HepG2 (cell line): ENCODE data around the gene PRRT2. TPM values are rescaled to one million over a fixed set of nuclear protein-coding genes. Genes with fewer than 3 reads are reported as not detected.

Experiments
- ATAC-seq: fragments of 200-7000 bp; cut with Tn5 transposase; 3 replicates; pipeline ENCODE4 v1.9.1; 2020; ENCODE audit warnings: mild to moderate bottlenecking, moderate library complexity
- BruUV-seq: library from RNA; stranded (reverse); fragments of 400-500 nt; replicated peaks from 2 replicates; lab custom pipeline; 2021; lab: Mats Ljungman, UMichigan
- CTCF ChIA-PET: fragments of 300-600 bp; formaldehyde crosslinking; extraction: SDS; loops from one replicate; lab custom pipeline; 2021; ENCODE audit warnings: low total read pairs, inconsistent platforms, low intra/inter-chr PET ratio; lab: Yijun Ruan, JAX
- POLR2A ChIA-PET: fragments of 350-600 bp; sonication (Branson Sonifier 250); formaldehyde crosslinking; loops from one replicate; lab custom pipeline; 2020; ENCODE audit warnings: antibody characterized with exemption, inconsistent platforms; lab: Yijun Ruan, JAX
- DNase-seq: peaks from one replicate; pipeline ENCODE4 v3.0.0-alpha.2; 2015; ENCODE audit warnings: low spot score
- FAIRE-seq: peaks from 3 replicates; lab custom pipeline; 2011; peaks lifted over from hg19 to GRCh38; lab: Jason Lieb, UNC
- H2AFZ ChIP-seq: one replicate; pipeline ENCODE4 v1.6.1; 2011; ENCODE audit warnings: low read length, inconsistent platforms
- H3K27ac ChIP-seq: fragments of 300-600 bp; 3 replicates; pipeline ENCODE4 v1.8.0; 2011; ENCODE audit warnings: mixed run types, mild to moderate bottlenecking, mixed read lengths, low read length, inconsistent platforms; ENCODE audit not compliant: insufficient read depth; ENCODE audit errors: extremely low read length
- H3K27me3 ChIP-seq, 2 experiments: fragments of 200-600 bp in 1 of 2; 2 replicates in 1 of 2; 3 replicates in 1 of 2; pipeline versions ENCODE4 v1.6.0 to v1.8.0; 2011; ENCODE audit warnings: low read length in 2 of 2, mild to moderate bottlenecking in 2 of 2, moderate library complexity in 2 of 2, inconsistent platforms in 1 of 2; ENCODE audit not compliant: insufficient read depth in 2 of 2, control insufficient read depth in 1 of 2
- H3K36me3 ChIP-seq, 2 experiments: fragments of 200-600 bp in 1 of 2; replicated peaks in 1 of 2; 2 replicates in 1 of 2; 3 replicates in 1 of 2; pipeline versions ENCODE4 v1.5.1 to v1.8.0; 2011; ENCODE audit warnings: low read length in 2 of 2, inconsistent platforms in 1 of 2; ENCODE audit not compliant: insufficient read depth in 2 of 2, control insufficient read depth in 1 of 2
- H3K4me1 ChIP-seq: 2 replicates; pipeline ENCODE4 v1.5.1; 2012; ENCODE audit warnings: low read length, inconsistent platforms; ENCODE audit not compliant: insufficient read depth
- H3K4me2 ChIP-seq: 2 replicates; pipeline ENCODE4 v1.6.0; 2011; ENCODE audit warnings: low read depth, low read length, inconsistent platforms
- H3K4me3 ChIP-seq, 3 experiments: fragments of 200-600 bp in 1 of 3; sonication (generic), shearing (Covaris generic) in 1 of 3; replicated peaks in 1 of 3; 2 replicates each; pipeline ENCODE4 v1.5.1; 2011 to 2016; ENCODE audit warnings: low read length in 3 of 3, inconsistent platforms in 2 of 3, low read depth in 2 of 3, mild to moderate bottlenecking in 2 of 3, control low read depth in 1 of 3, mixed read lengths in 1 of 3; ENCODE audit not compliant: insufficient read depth in 1 of 3
- H3K79me2 ChIP-seq: one replicate; pipeline ENCODE4 v1.6.1; 2011; ENCODE audit warnings: low read length, inconsistent platforms; ENCODE audit not compliant: insufficient read depth
- H3K9ac ChIP-seq: 2 replicates; pipeline ENCODE4 v1.6.0; 2011; ENCODE audit warnings: mild to moderate bottlenecking, low read depth, low read length, inconsistent platforms; ENCODE audit not compliant: insufficient read depth
- H3K9me3 ChIP-seq: 2 replicates; pipeline ENCODE4 v1.5.1; 2012; ENCODE audit warnings: mild to moderate bottlenecking, low read length
- H4K20me1 ChIP-seq: 2 replicates; pipeline ENCODE4 v1.6.0; 2011; ENCODE audit warnings: inconsistent platforms, mild to moderate bottlenecking, low read length, moderate library complexity; ENCODE audit not compliant: insufficient read depth
- EED ChIP-seq: sonication (generic); formaldehyde crosslinking; IDR thresholded peaks from 2 replicates; pipeline ENCODE4 v1.5.0; 2020; ENCODE audit warnings: mild to moderate bottlenecking, missing genetic modification reagents
- FOXM1 ChIP-seq: sonication (generic); formaldehyde crosslinking; IDR thresholded peaks from 2 replicates; pipeline ENCODE4 v1.5.0; 2020; ENCODE audit warnings: missing genetic modification reagents
- MTF2 ChIP-seq: sonication (generic); formaldehyde crosslinking; IDR thresholded peaks from 2 replicates; pipeline ENCODE4 v1.5.0; 2020; ENCODE audit warnings: missing genetic modification reagents, borderline replicate concordance
- POLR2A ChIP-seq, 2 experiments: IDR thresholded peaks; 2 replicates each; pipeline ENCODE4 v1.6.1; 2011; ENCODE audit warnings: low read depth in 2 of 2, low read length in 2 of 2, mild to moderate bottlenecking in 1 of 2, moderate library complexity in 1 of 2; ENCODE audit not compliant: insufficient read depth in 1 of 2
- SALL2 ChIP-seq: sonication (generic); formaldehyde crosslinking; IDR thresholded peaks from 2 replicates; pipeline ENCODE4 v1.8.1; 2023; ENCODE audit warnings: mild to moderate bottlenecking, missing genetic modification reagents, inconsistent platforms
- SMAD3 ChIP-seq: sonication (generic); formaldehyde crosslinking; IDR thresholded peaks from 2 replicates; pipeline ENCODE4 v1.4.0; 2020; ENCODE audit warnings: missing genetic modification reagents
- ZNF256 ChIP-seq: sonication (generic); formaldehyde crosslinking; conservative IDR thresholded peaks from 2 replicates; pipeline ENCODE4 v1.4.0; 2020; ENCODE audit warnings: missing genetic modification reagents
- ZNF335 ChIP-seq: sonication (generic); formaldehyde crosslinking; IDR thresholded peaks from 2 replicates; pipeline ENCODE4 v1.4.0; 2020; ENCODE audit warnings: missing genetic modification reagents
- WGBS: methylation state at CpG from one replicate; pipeline ENCODE4 v1.1.6; 2017; ENCODE audit warnings: low lambda C conversion rate; 5-methylcytosine and 5-hydroxymethylcytosine counted together
- in situ Hi-C: cut with HindIII; loops from 2 replicates; pipeline ENCODE4 v1.10.0; 2017; ENCODE audit warnings: low pct_unique_long_range_greater_than_20kb; ENCODE audit not compliant: extremely low pct_ligation_motif_present
- intact Hi-C: fragments of 100-400 bp; cut with micrococcal nuclease; formaldehyde crosslinking; loops from one replicate; pipeline ENCODE4 v1.10.0; 2022; ENCODE audit not compliant: unreplicated experiment
- polyA plus RNA-seq, 8 experiments: library from polyadenylated mRNA; depleted of rRNA in 3 of 8; stranded (reverse) in 7 of 8; unstranded in 1 of 8; fragments of >200 nt; fragmentation: Illumina TruSeq in 4 of 8; extraction: Trizol in 4 of 8; gene quantifications; 2 replicates each; pipeline versions ENCODE4 v1.2.1 to v1.2.3, GENCODE V29; 2011 to 2016; ENCODE audit warnings: low read depth in 4 of 8, missing spikeins in 1 of 8, mixed read lengths in 1 of 8; ENCODE audit not compliant: insufficient read depth in 1 of 8
- total RNA-seq, 5 experiments: library from RNA; depleted of rRNA; stranded (reverse); fragments of >200 nt; fragmentation: Illumina TruSeq; extraction: Trizol; gene quantifications; 2 replicates each; pipeline ENCODE4 v1.2.3, GENCODE V29; 2016; ENCODE audit warnings: low read depth in 1 of 5
- TF ChIP-seq, protein P1 (sequence below): sonication (generic); formaldehyde crosslinking; IDR thresholded peaks from 2 replicates; pipeline ENCODE4 v1.4.0; 2020; ENCODE audit warnings: mild to moderate bottlenecking, missing genetic modification reagents, borderline replicate concordance
- TF ChIP-seq, protein P2 (sequence below): sonication (generic); formaldehyde crosslinking; IDR thresholded peaks from 2 replicates; pipeline ENCODE4 v1.4.0; 2020; ENCODE audit warnings: low read depth, mild to moderate bottlenecking, missing genetic modification reagents

The PRRT2 gene
- total and polyA plus RNA-seq, 2 of the 13 experiments (the other 11 are each of a cell fraction or from before 2014, with no cell fraction given) = 0.51 to 1.1 TPM

DNA sequence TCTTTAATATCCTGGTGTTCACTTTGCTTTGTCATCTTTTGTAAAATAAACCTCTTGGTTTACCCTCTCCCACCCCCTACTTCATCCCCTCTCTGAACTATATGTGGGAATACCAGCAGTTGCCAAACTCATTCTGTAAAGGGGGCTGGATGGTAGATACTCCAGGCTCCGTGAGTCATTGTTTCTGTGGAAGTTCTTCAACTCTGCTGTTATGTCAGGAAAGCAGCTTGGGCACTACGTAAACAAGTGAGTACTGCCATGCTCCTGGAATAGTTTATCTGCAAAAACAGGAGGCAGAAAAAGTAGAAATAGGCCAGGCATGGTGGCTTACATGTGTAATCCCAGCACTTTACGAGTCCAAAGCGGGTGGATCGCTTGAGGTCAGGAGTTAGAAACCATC, 25.8 kb downstream of the PRRT2 start:
- ATAC-seq = no peak
- H3K27ac ChIP-seq = no peak overlapping the region
- BruUV-seq = no TSS peak
- no peak overlapping the region for H3K9ac ChIP-seq
- intact Hi-C loops = no loop called here
- DNase-seq = no peak
- no peaks in the 10 kb centered on the region for H3K9me3 ChIP-seq
- in situ Hi-C loops = no loop called here
- CTCF ChIA-PET = no interaction called here
- H3K4me1 ChIP-seq = no peaks in the 10 kb centered on the region
- no peak overlapping the region for H3K4me2 ChIP-seq
- H3K36me3 ChIP-seq = peaks cover 5 to 13% of the 10 kb centered on the region in 2 experiments; a peak in 4 of 5 replicates
- POLR2A ChIA-PET = interaction anchor here (1.3 to 2.0 kb wide), 2 partner anchors 8 to 13 kb away, joined by 3 to 7 read pairs; no protein-coding TSS in a partner anchor
- H2AFZ ChIP-seq = no peak overlapping the region
- no peaks in the 10 kb centered on the region for H3K27me3 ChIP-seq
- WGBS = 98% methylated on average over 5 of the region's 5 CpGs
- TF ChIP-seq ZNF335 (no peak), FOXM1 (CRISPR knock-in tag) (no peak), POLR2A (IDR thresholded peaks at IDR 0.05; ENCODE audit: insufficient read depth in 1 of 2, low read depth in 2 of 2, low read length in 2 of 2) (no peak), SMAD3 (CRISPR knock-in tag) (no peak), EED (no peak), MTF2 (CRISPR knock-in tag) (no peak), ZNF256 (CRISPR knock-in tag) (no peak), SALL2 (no peak)
- TF ChIP-seq, protein P1, sequence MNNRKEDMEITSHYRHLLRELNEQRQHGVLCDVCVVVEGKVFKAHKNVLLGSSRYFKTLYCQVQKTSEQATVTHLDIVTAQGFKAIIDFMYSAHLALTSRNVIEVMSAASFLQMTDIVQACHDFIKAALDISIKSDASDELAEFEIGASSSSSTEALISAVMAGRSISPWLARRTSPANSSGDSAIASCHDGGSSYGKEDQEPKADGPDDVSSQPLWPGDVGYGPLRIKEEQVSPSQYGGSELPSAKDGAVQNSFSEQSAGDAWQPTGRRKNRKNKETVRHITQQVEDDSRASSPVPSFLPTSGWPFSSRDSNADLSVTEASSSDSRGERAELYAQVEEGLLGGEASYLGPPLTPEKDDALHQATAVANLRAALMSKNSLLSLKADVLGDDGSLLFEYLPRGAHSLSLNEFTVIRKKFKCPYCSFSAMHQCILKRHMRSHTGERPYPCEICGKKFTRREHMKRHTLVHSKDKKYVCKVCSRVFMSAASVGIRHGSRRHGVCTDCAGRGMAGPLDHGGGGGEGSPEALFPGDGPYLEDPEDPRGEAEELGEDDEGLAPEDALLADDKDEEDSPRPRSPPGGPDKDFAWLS (CRISPR knock-in tag) = no peak
- TF ChIP-seq, protein P2, sequence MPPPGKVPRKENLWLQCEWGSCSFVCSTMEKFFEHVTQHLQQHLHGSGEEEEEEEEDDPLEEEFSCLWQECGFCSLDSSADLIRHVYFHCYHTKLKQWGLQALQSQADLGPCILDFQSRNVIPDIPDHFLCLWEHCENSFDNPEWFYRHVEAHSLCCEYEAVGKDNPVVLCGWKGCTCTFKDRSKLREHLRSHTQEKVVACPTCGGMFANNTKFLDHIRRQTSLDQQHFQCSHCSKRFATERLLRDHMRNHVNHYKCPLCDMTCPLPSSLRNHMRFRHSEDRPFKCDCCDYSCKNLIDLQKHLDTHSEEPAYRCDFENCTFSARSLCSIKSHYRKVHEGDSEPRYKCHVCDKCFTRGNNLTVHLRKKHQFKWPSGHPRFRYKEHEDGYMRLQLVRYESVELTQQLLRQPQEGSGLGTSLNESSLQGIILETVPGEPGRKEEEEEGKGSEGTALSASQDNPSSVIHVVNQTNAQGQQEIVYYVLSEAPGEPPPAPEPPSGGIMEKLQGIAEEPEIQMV = no peak
- no peak overlapping the region for H3K4me3 ChIP-seq
- no peak for FAIRE-seq
- H4K20me1 ChIP-seq = no peaks in the 10 kb centered on the region
- H3K79me2 ChIP-seq = no peaks in the 10 kb centered on the region
